NCI-H526 (cell line): Measurements from ENCODE around the gene SLFN5.
"Not testable (repeated sequence)": the region's sequence is repeated elsewhere in the genome, so short reads cannot be mapped to it uniquely, and the experiment has no call there.

Experiments used
- DNase-seq, 2 experiments: peaks; one replicate each; lab custom pipeline; 2025; lab: John Stamatoyannopoulos, UW

SLFN5 gene

DNA sequence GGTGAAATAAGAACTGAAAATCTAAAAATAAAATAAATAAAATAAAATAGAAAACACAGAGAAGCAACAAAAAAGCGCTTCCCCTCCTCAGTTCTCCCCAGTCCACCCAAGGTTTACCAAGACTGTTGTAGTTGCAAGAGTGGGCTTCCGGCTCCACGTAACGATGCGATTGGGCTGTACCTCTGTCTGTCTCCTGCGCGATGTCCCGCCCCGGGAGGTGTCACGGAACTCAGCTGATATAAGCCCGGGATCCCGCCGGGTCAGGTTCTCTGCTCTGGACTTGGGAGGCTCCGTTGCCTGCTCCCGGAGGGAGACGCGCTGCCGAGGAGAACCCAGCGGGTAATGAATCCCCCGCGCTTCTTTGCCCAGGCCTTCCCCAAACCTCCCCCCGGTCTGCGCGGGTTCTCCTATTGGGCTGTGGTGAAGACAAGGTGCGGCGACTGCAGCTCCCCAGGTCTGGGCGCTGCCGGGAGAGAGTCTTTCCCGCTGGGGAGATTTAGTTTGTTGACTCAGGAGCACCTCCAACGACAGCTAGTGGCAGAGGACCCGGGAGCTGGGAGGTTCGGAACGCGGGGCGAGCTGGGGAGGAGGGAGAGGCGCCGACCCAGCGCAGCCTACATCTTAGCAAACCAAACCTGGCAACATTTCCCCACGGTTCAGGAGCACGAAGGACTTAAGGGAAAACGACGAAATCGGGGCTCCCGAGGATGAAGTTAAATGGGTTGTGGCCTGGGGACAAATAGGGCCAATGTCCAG is at the start of gene SLFN5:
TSS of gene SLFN5 (plus strand) at position 268 of the 756 bp plus-strand sequence. CDS start 15,619 bp downstream, outside the sequence.
- peak; percentile 82 to 92 for DNase-seq

GRCh38 chr17:35194001-35194400 is 48.9 kb upstream of the SLFN5 start, which contains the start of gene SLC35G3:
Gene SLC35G3, minus strand, starts transcription at chr17:35194393. Its CDS starts 86 bp downstream, at chr17:35194307.
- DNase-seq: not testable (repeated sequence)

DNA sequence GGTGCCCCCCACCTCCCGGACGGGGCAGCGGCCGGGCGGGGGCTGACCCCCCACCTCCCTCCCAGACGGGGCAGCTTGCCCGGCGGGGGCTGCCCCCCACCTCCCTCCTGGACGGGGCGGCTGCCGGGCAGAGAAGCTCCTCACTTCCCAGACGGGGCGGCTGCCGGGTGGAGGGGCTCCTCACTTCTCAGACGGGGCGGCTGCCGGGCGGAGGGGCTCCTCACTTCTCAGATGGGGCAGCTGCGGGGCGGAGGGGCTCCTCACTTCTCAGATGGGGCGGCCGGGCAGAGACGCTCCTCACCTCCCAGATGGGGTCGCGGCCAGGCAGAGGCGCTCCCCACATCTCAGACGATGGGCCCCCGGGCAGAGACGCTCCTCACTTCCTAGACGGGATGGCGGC is 47.8 kb upstream of the SLFN5 start:
- DNase-seq: not testable (repeated sequence)

- not testable (repeated sequence) for DNase-seq
Measured at GRCh38 chr17:35202582-35202981, 40.3 kb upstream of the SLFN5 start.

DNA sequence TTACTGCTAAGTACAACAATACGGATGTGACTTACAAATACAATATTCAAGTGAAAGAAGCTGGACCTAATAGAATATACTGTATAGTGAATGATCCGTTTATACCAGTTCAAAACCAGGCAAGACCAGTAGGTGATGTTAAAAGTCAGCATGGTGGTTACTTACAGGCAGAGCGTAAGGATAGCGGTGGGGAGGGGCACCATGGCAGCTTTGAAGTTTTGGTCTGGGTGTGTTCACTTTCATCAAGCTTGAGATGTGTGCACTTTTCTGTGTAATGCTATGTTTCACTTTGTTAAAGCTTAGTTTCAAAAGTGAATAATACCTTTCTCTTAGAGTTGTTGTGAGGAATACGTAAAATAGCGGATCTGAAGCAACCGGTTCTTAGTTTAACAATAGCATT is 32.1 kb upstream of the SLFN5 start:
- no peak for DNase-seq

- DNase-seq: no peak
Measured at GRCh38 chr17:35212668-35213067, 30.2 kb upstream of the SLFN5 start.

DNA sequence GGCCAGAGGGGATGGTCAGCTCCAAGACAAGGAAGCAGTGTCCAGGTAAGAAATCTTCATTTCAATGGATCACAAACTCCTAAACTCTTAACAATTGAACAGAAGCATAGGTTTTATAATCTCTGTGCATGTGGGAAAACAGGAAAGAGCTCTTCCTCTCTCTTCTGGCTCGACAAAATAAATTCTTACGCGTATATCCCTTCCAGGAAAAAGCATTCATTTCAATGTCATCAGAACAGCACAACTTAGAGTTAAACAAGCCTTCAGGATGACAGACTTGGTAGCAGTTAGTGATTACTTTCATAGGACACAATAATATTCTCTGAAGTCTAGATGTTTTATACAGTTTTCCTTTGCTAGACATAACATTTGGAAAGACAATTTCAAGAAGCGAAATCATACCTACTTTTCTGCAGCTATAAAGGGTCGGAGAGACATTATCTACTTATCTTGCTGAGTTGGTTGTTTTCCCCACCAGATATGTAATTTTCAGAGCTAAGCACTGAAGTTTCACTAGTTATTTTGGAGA is 29.4 kb upstream of the SLFN5 start:
- DNase-seq: no peak

GRCh38 chr17:35214192-35214591 is 28.7 kb upstream of the SLFN5 start:
- DNase-seq: no peak

- DNase-seq: no peak
Measured at GRCh38 chr17:35214631-35215273, 28.1 kb upstream of the SLFN5 start.

DNA sequence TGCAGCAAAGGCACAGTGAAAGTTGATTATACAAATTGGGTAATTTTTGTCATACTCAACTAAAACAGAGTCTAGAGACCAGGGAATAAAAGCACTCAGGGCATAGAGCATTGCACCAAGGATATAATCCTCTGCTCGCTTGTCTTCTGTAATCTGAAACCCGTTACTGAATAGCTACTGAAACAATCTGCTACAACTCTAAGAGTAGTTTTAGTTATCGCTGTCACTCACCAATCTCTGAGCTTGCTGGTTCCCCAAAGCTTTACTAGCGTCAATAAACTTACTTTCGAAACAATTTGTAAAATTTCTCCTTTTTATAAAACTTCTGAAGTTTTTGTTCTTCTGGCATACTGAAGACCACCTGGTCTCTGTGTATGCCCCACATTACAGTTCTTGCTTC is 25.8 kb upstream of the SLFN5 start:
- no peak for DNase-seq

GRCh38 chr17:35218915-35219314 is 24.0 kb upstream of the SLFN5 start:
- no peak for DNase-seq

DNA sequence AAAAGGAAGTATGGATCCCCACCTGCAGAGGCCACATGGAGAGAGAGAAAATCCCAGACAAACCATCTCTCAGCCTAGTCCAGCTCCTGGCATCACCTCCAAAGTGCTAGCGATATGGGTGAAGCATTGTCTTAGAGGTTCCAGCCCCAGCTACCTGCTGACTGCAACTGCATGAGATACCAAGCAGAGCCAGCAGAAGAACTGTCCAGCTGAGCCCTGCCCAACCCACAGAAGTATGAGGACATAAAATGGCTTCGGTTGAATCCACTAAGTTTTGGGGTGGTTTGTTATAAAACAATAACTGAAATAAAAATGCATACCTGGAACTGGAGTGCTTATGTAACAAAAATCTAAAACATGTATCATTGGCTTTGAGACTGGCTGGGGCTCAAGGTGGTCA is 20.4 kb upstream of the SLFN5 start:
- no peak for DNase-seq

DNA sequence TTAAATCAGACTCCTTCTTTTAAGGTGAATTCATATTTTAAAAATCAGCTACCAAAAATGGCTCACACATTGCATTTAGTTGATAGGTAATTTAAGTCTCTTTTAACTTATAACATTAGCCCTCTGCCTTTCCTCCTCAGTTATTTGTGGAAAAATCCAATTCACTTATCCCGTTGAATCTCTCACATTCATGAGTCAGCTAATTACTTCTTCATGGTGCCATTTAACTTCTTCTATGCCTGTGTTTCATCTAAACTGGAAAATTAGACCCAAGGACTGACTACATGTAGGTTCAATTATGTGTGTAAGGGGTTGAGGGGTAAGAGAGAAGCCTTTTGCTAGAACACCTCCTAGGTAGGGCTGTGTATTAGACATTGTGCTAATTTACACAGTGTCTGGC is 18.4 kb upstream of the SLFN5 start:
- no peak for DNase-seq

GRCh38 chr17:35227546-35227945 is 15.3 kb upstream of the SLFN5 start:
- no peak for DNase-seq

DNA sequence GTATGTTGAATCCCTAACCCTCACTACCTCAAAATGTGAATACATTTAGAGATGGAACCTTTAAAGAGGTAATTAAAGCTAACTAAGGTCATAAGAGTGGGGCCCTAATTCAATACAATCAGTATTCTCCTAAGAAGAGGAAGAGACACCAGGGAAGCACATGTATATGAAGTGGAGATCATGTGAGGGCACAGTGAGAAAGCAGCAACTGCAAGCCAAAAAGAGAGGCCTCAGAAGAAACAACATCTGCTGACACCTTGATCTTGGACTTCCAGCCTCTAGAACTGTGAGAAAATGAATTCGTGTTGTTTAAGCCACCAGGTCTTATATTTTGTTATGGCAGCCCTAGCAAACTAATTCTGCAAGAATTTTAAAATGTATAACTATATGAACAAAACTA is 13.2 kb upstream of the SLFN5 start:
- no peak for DNase-seq

- DNase-seq: not testable (repeated sequence)
Measured at GRCh38 chr17:35234315-35234714, 8.6 kb upstream of the SLFN5 start.

DNA sequence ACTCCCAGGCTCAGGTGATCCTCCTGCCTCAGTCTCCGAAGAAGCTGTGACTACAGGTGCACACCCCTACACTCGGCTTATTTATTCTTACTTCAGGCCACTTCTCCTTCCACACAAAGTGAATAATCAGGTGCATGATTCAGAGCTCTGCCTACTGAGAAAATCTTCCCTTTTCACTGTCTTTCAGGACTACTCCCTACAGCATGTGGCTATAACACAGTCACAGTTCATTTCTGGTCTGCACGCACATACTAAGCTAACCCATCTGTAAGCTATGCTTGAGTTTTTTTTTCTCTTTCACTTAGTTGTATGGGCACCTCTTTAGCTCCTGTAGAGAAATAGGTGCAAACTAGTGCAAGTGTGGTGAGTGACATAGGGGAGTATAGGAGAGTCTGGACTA is 7.6 kb upstream of the SLFN5 start:
- DNase-seq: no peak

DNA sequence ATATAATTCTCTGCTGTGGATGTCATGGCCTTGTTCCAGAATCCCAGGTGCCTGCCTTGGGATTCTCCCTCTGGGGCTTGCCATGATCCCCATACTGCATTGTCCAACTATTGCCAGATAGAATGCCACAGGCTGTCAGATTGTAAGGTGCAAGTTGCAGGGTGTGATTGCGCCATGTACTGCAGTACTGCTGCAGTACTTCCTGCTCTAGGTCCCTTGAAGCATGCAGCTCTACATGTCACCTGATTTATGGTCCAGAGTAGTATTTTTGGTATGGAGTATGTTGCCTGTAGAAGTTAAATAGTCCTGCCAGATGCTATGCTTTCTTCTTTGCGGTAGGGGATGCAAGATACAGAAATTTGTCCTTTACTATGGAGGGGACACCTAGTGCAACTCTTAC is 7.0 kb upstream of the SLFN5 start:
- no peak for DNase-seq

DNA sequence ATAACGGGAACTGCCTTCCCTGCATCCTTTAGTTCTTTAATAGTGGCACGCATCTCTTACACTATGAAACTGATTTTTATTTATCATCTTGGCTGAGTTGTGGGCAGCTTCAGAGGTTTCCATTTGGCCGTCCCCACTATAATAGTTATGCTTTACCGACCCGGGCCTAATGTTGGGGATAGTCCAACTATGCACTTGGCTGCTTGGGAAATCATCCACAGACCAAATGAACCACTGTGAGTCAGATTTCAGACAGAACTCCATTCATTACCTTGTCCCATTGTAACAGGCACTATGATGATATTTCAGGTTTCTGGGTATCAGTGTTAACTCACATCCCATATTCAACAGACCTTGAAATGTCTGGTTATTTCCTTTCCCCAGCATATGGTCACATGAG is 6.1 kb upstream of the SLFN5 start:
- DNase-seq: no peak

- no peak for DNase-seq
Measured at GRCh38 chr17:35238821-35239220, 4.1 kb upstream of the SLFN5 start.

DNA sequence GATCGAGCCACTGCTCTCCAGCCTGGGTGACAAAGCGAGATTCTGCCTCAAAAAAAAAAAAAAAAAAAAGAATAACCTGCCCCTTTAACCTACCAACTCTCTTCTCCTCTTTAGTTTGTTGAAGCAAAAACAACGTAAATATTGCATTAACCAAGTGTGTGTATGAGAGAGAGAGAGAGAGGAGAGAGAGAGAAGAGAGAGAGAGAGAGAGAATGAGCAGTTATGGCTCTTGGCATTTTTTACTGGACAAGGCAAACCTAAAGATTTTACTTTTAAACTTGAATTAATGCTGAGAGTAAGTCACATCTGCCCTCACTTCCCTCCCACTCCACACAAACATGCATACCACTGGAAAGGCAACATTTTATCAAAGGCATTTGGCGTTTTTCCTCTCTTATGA is 3.0 kb upstream of the SLFN5 start:
- no peak for DNase-seq

- DNase-seq: no peak
Measured at GRCh38 chr17:35240861-35241260, 2.0 kb upstream of the SLFN5 start.

DNA sequence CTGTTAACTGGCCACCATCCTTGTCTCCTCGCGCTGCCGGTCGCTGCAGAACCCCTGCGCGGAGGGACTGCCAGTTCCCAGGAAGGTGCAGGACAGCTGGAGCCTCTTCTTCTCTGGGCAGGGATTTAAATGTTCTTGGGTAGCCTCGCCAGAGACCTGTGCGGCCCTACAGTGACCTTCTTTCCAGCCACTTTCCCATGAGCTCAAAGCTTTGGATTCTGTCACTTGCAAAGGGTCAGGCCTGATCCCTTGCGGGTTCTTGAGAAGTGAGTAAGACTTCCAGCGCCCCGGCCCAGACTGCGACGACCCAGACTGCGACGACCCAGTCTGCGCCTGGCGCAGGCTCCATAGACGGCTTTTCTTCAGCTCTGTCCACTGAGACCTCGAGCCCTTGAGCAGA is 1.4 kb upstream of the SLFN5 start:
- DNase-seq: no peak
